CD4-positive, alpha-beta T cell treated with Interleukin-4 for 1 hour (primary cell): ENCODE results near the gene KIF1A.

ENCODE experiments used
- DNase-seq, 2 donors: peaks; one replicate each; pipeline ENCODE4 v3.0.0-alpha.2; 2020 to 2022

Gene KIF1A

GRCh38 chr2:240819858-240820606, at the start of gene KIF1A:
Gene KIF1A, minus strand, starts transcription at chr2:240820219. Its CDS starts 22,467 bp downstream, at chr2:240797752.
- no peak for DNase-seq

GRCh38 chr2:240869109-240869955, 49.3 kb upstream of the KIF1A start:
- DNase-seq = no peak

GRCh38 chr2:240868286-240869108, 48.5 kb upstream of the KIF1A start, which contains the start of gene AGXT:
Gene AGXT, plus strand, starts transcription at chr2:240868824. Its CDS starts 42 bp downstream, at chr2:240868866.
- DNase-seq = no peak

- no peak for DNase-seq
Observed at GRCh38 chr2:240865391-240865790, 45.4 kb upstream of the KIF1A start.

- DNase-seq = no peak
Observed at GRCh38 chr2:240864475-240864874, 44.5 kb upstream of the KIF1A start.

- no peak for DNase-seq
Observed at GRCh38 chr2:240861547-240861946, 41.5 kb upstream of the KIF1A start.

GRCh38 chr2:240858871-240859270, 38.9 kb upstream of the KIF1A start:
- no peak for DNase-seq

- DNase-seq = no peak
Observed at GRCh38 chr2:240858321-240858720, 38.3 kb upstream of the KIF1A start.

GRCh38 chr2:240857039-240858008, 37.3 kb upstream of the KIF1A start:
- no peak for DNase-seq

- DNase-seq = no peak
Observed at GRCh38 chr2:240856151-240856980, 36.3 kb upstream of the KIF1A start.

GRCh38 chr2:240855670-240856069, 35.7 kb upstream of the KIF1A start:
- DNase-seq = no peak

GRCh38 chr2:240852671-240853314, 32.8 kb upstream of the KIF1A start:
- no peak for DNase-seq

GRCh38 chr2:240851078-240851991, 31.3 kb upstream of the KIF1A start:
- peak; percentile 78 to 80 for DNase-seq

GRCh38 chr2:240850756-240851077, 30.7 kb upstream of the KIF1A start:
- DNase-seq = no peak

GRCh38 chr2:240850026-240850425, 30.0 kb upstream of the KIF1A start:
- no peak for DNase-seq

GRCh38 chr2:240848900-240849680, 29.1 kb upstream of the KIF1A start:
- DNase-seq = no peak

- DNase-seq = no peak
Observed at GRCh38 chr2:240847817-240848216, 27.8 kb upstream of the KIF1A start.

GRCh38 chr2:240846873-240847595, 27.0 kb upstream of the KIF1A start:
- no peak for DNase-seq
